Smooth muscle cell of the brain vasculature (primary cell): ENCODE data around the gene ARHGEF39.

ENCODE experiments used
- DNase-seq: peaks from one replicate; pipeline ENCODE4 v3.0.0-alpha.2; 2012; ENCODE audit warnings: low read depth, low spot score

ARHGEF39 gene, protein sequence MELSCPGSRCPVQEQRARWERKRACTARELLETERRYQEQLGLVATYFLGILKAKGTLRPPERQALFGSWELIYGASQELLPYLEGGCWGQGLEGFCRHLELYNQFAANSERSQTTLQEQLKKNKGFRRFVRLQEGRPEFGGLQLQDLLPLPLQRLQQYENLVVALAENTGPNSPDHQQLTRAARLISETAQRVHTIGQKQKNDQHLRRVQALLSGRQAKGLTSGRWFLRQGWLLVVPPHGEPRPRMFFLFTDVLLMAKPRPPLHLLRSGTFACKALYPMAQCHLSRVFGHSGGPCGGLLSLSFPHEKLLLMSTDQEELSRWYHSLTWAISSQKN

DNA sequence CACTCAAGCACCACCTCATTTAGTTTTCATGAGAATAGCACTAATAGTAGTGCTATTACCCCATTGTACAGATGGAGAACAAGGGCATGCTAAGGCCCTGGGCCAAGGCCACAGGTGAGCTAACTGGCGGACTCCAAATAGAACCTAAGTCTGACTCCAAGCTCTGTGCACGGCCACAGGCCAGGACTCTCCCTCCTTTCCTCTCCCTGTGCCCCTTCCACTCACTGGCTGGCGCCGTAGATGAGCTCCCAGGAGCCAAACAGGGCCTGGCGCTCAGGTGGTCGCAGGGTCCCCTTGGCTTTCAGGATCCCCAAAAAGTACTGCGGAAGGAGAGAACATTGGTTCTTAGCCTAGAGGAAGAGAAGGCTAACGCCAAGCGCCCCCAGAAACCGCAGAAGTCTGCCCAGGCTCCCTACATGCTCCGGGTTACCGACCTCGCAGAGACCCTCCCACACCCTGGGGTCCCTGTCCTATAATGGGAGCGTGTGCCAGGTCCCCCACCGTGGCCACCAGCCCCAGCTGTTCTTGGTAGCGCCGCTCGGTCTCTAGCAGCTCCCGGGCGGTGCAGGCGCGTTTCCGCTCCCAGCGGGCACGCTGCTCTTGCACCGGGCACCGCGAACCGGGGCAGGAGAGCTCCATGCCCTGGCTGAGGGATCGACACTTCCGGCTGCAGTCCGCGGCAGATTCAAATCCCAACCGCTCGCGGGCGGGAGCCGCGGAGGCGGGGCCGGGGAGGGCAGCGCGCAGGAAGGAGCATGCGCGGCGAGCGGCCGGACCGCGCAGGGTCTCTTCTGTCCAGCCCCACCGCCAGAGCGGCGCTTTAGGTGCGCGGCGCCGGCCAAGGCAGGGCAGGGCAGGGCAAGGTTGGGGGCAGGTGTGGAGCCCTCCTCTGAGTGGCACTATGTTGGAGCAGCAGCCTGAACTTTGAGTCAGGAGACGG, at the start of gene ARHGEF39:
Gene ARHGEF39, minus strand, starts transcription at position 665 of the 940 bp plus-strand sequence. Its CDS starts 26 bp downstream, at position 639.
- no peak for DNase-seq

GRCh38 chr9:35714123-35714522, 49.1 kb upstream of the ARHGEF39 start:
- no peak for DNase-seq

DNA sequence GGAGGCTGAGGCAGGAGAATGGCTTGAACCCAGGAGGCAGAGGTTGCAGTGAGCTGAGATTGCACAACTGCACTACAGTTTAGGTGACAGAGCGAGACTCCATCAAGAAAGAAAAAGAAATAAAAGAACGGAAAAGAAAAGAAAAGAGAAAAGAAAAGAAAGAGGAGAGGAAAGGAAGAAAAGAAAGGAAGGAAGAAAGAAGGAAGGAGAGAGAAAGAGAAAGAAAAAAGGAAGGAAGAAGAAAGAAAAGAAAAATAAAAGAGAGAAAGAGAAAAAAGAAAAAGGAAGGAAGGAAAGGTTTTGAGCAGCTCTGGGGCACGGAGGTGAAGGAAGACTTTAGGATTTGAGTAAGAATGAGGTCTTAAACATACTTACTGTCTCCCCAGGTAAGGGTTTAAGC, 48.6 kb upstream of the ARHGEF39 start:
- no peak for DNase-seq

DNA sequence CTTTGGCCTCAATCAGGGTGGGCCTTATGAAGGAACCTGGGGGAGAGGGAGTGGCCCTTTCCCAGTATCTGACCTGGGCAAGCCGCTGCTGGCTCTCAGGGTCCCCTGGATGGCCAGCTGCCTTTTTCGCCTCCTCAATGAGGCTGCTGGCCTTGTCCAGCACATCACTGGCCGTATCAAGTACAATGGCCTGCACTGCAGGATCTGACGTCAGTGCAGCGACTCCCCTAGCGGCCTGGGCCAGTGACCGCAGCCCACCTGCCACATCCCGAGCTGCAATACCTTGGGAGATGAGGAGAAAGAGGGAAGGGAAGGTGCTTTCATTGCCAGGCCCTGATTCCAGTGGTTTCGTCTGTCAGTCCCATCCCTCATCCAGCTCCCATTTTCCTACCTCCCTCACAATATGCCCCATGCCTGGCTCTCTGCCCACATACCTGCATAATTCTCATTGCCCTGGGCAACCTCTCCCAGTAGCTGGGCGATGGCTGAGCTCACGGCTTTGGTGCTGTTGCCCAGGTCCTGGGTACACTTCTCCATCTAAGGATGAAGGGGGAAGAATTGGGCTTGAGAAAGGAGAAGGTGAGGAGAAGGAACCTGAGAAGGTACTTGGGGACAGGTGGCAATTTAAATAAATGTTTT, 47.9 kb upstream of the ARHGEF39 start:
- no peak for DNase-seq

- no peak for DNase-seq
These were observed 46.8 kb upstream of the ARHGEF39 start for GRCh38 chr9:35711501-35712428.

GRCh38 chr9:35710818-35711500, 46.0 kb upstream of the ARHGEF39 start:
- DNase-seq: no peak

- DNase-seq: no peak
These were observed 43.2 kb upstream of the ARHGEF39 start for GRCh38 chr9:35708146-35708545.

- DNase-seq: no peak
These were observed 42.0 kb upstream of the ARHGEF39 start for GRCh38 chr9:35706951-35707350.

DNA sequence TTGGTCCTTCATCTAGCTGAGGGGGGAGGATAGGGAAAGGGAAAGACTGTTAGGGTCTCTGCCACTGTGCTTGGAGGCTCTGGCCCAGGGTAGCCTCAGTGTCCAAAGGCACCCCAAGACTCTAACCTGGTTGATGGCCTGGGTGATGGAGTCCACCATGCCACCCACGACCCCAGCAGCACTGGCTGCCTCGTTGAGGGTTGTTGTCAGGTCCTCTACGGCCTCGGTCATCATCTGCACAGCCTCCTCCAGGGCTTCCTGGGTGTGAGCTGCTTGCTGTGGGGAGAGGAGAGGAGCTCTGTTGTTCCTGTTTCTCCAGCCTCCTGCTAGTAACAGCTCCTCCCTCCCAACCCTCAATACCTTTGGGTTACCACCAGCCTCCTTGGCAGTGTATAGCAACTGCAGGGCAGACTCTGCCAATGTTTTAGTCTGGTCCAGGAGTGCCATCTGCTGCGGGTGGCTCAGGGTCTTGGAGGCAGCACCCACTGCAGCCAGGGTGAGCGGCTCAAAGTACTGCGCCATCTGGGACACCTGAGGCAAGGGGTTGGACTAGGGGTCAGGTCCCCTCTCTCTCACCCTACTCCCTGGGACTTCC, 40.9 kb upstream of the ARHGEF39 start:
- no peak for DNase-seq

DNA sequence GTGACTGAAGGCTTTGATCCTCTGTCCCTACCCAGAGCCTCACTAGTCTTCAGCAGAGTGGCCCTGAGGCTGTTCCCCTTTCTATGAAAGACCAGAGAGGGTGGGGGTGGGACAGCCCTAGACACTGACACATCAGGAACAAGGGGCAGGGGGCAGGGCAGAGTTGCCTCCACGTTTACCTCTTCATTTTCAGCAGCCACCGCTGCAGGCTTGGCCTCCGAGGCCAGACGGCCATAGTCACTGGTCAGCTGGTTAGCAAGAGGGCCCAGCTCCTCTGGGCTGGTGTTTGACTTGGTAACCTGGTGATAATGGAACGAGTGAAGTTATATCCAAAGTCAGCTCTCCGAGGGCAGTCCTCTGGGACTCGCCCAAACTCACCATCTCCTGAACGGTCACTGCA, 40.4 kb upstream of the ARHGEF39 start:
- DNase-seq: no peak

GRCh38 chr9:35703906-35704672, 39.1 kb upstream of the ARHGEF39 start:
- DNase-seq: no peak

DNA sequence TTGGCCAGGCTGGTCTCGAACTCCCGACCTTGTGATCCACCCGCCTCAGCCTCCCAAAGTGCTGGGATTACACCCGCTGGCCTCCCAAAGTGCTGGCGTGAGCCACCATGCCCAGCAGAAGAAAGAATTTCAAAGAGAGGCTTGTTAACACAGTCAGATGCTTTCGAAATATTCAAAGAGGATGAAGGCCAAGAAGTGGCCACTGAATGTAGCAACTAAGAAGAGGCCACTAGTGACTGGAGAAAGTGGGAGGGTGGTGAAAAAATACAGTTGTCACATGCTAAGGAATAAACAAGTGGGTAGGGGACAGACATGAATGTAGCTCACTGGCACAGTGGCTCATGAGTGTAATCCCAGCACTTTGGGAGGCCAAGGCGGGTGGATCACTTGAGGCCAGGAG, 37.7 kb upstream of the ARHGEF39 start:
- DNase-seq: no peak

DNA sequence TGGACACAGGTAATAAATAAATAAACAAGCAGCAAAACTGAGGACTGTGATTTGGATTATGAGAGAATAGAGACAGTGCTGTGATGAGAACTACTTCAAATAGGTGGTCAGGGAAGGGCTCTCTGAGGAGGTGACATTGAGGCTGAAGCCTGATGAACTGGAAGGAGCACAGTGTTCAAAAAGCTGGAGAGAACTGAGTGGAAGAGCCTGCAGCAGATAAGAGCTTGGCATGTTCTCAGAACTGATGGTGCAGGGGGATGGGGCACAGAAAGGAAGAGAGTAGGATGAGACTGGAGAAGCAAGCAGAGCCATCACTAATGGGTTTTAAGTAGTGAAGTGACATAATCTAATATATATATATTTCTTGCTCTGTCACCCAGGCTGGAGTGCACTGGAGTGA, 35.9 kb upstream of the ARHGEF39 start:
- DNase-seq: no peak

GRCh38 chr9:35700031-35700430, 35.0 kb upstream of the ARHGEF39 start:
- no peak for DNase-seq

DNA sequence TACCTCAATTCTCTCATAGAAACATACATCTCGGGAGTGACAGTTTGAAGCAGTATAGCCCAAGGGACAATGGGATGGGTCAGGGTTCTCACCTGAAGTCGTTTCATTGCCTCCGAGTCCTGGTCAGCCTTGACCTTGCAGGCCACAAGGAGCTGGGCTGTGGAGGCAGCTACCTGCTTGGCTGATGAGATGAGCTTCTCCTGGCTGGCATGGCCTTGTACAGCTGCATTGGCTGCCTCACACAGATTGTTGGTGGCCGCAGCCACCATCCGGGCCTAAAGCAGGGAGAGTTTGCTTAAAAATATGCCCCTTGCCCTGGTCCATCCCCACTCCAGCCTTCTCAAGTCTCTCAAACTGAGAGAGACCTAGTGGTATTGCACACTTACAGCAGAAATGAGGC, 33.2 kb upstream of the ARHGEF39 start:
- no peak for DNase-seq

GRCh38 chr9:35697486-35697885, 32.5 kb upstream of the ARHGEF39 start:
- DNase-seq: no peak

- DNase-seq: no peak
These were observed 31.7 kb upstream of the ARHGEF39 start for GRCh38 chr9:35696520-35697215.

- DNase-seq: no peak
These were observed 31.0 kb upstream of the ARHGEF39 start for GRCh38 chr9:35695943-35696401.
